Measurements from ENCODE around the gene CMTM1. TPM values are rescaled to one million over a fixed set of nuclear protein-coding genes. Genes with fewer than 3 reads are reported as not detected.

The CMTM1 gene
- total RNA-seq, 2 donors from 2014 or later, result not detected

GRCh38 chr16:66560107-66560506 lies 6.1 kb upstream of the CMTM1 start:
- Histone ChIP-seq H3K27ac (no peak overlapping the region), H3K4me3 (no peak overlapping the region), H3K27me3 (no peaks in the 10 kb centered on the region), H3K4me1 (no peaks in the 10 kb centered on the region), H3K36me3 (replicated peaks in 1 of 2; ENCODE audit: insufficient read depth in 1 of 2, low read depth in 2 of 2) (peaks cover 0 to 3% of the 10 kb centered on the region in 2 donors), H3K9me3 (no peaks in the 10 kb centered on the region)
- TF ChIP-seq POLR2A (IDR thresholded peaks at IDR 0.05) (no peak), CTCF (IDR thresholded peaks at IDR 0.05) (no peak)
- intact Hi-C loops (cut with DNase I), result no loop called here
- DNase-seq (no peak), ATAC-seq (no peak)
- WGBS, 2 donors, result 84 to 100% methylated on average over 1 of the region's 1 CpG

GRCh38 chr16:66561381-66562080 lies 4.7 kb upstream of the CMTM1 start:
- no peak for DNase-seq

GRCh38 chr16:66562409-66562808 lies 3.8 kb upstream of the CMTM1 start:
- ATAC-seq (no peak), DNase-seq (no peak)
- WGBS, 2 donors, result 76 to 94% methylated on average over 1 of the region's 1 CpG
- no peaks in the 10 kb centered on the region for H3K9me3 ChIP-seq
- no peak overlapping the region for H3K4me3 ChIP-seq
- TF ChIP-seq POLR2A (IDR thresholded peaks at IDR 0.05) (no peak), CTCF (IDR thresholded peaks at IDR 0.05) (no peak)
- H3K27me3 ChIP-seq, result no peaks in the 10 kb centered on the region
- intact Hi-C loops (cut with DNase I), result no loop called here
- H3K27ac ChIP-seq, result no peak overlapping the region
- peaks cover 0 to 5% of the 10 kb centered on the region in 2 donors for H3K36me3 ChIP-seq (replicated peaks in 1 of 2; ENCODE audit: insufficient read depth in 1 of 2, low read depth in 2 of 2)
- no peaks in the 10 kb centered on the region for H3K4me1 ChIP-seq

More at GRCh38 chr16:66561381-66562080, 4.7 kb upstream of the CMTM1 start:
- peaks cover 0 to 3% of the 10 kb centered on the region in 2 donors for H3K36me3 ChIP-seq (replicated peaks in 1 of 2; ENCODE audit: insufficient read depth in 1 of 2, low read depth in 2 of 2)
- no peak overlapping the region for H3K27ac ChIP-seq
- no peaks in the 10 kb centered on the region for H3K9me3 ChIP-seq
- 96% methylated on average over 3 of the region's 3 CpGs for WGBS, 2 donors
- ATAC-seq, result no peak
- H3K4me1 ChIP-seq, result no peaks in the 10 kb centered on the region
- no peak for TF ChIP-seq POLR2A (IDR thresholded peaks at IDR 0.05)
- no peak for TF ChIP-seq CTCF (IDR thresholded peaks at IDR 0.05)
- intact Hi-C loops (cut with DNase I), result no loop called here
- no peak overlapping the region for H3K4me3 ChIP-seq
- H3K27me3 ChIP-seq, result no peaks in the 10 kb centered on the region

GRCh38 chr16:66562986-66563385 lies 3.3 kb upstream of the CMTM1 start:
- H3K36me3 ChIP-seq (replicated peaks in 1 of 2; ENCODE audit: insufficient read depth in 1 of 2, low read depth in 2 of 2), result peaks cover 0 to 5% of the 10 kb centered on the region in 2 donors
- H3K27ac ChIP-seq, result no peak overlapping the region
- H3K4me1 ChIP-seq, result no peaks in the 10 kb centered on the region
- TF ChIP-seq CTCF (IDR thresholded peaks at IDR 0.05) (no peak), POLR2A (IDR thresholded peaks at IDR 0.05) (no peak)
- WGBS, 2 donors, result 68 to 79% methylated on average over 2 of the region's 2 CpGs
- H3K27me3 ChIP-seq, result no peaks in the 10 kb centered on the region
- ATAC-seq (no peak), DNase-seq (no peak)
- H3K4me3 ChIP-seq, result no peak overlapping the region
- intact Hi-C loops (cut with DNase I), result no loop called here
- no peaks in the 10 kb centered on the region for H3K9me3 ChIP-seq
